ENCODE data around the gene UBAP1.
"Not testable (repeated sequence)": the region's sequence is repeated elsewhere in the genome, so short reads cannot be mapped to it uniquely, and the experiment has no call there.

UBAP1 gene

GRCh38 chr9:34224349-34224748 is 45.5 kb downstream of the UBAP1 start:
- no peak for DNase-seq (ENCODE audit: low spot score)

GRCh38 chr9:34226144-34226760 is 47.4 kb downstream of the UBAP1 start:
- DNase-seq (ENCODE audit: low spot score) = not testable (repeated sequence)

GRCh38 chr9:34227445-34227844 is 48.6 kb downstream of the UBAP1 start:
- no peak for DNase-seq (ENCODE audit: low spot score)

GRCh38 chr9:34230556-34230955 is 51.7 kb downstream of the UBAP1 start:
- no peak for DNase-seq (ENCODE audit: low spot score)

- DNase-seq (ENCODE audit: low spot score) = no peak
These were observed 53.4 kb downstream of the UBAP1 start for GRCh38 chr9:34232201-34232600.

- no peak for DNase-seq (ENCODE audit: low spot score)
These were observed 54.8 kb downstream of the UBAP1 start for GRCh38 chr9:34233672-34234071.

GRCh38 chr9:34237836-34238235 is 59.0 kb downstream of the UBAP1 start:
- DNase-seq (ENCODE audit: low spot score) = no peak

- no peak for DNase-seq (ENCODE audit: low spot score)
These were observed 61.2 kb downstream of the UBAP1 start for GRCh38 chr9:34240006-34240405.

- DNase-seq (ENCODE audit: low spot score) = no peak
These were observed 64.0 kb downstream of the UBAP1 start for GRCh38 chr9:34242830-34243229.

- not testable (repeated sequence) for DNase-seq (ENCODE audit: low spot score)
These were observed 66.4 kb downstream of the UBAP1 start for GRCh38 chr9:34245212-34245611.

- DNase-seq (ENCODE audit: low spot score) = no peak
These were observed 67.6 kb downstream of the UBAP1 start for GRCh38 chr9:34246453-34246852.

- not testable (repeated sequence) for DNase-seq (ENCODE audit: low spot score)
These were observed 68.9 kb downstream of the UBAP1 start for GRCh38 chr9:34247782-34248181.

GRCh38 chr9:34249274-34249673 is 70.4 kb downstream of the UBAP1 start:
- DNase-seq (ENCODE audit: low spot score) = no peak

- no peak for DNase-seq (ENCODE audit: low spot score)
These were observed 71.9 kb downstream of the UBAP1 start for GRCh38 chr9:34250721-34251120.

- DNase-seq (ENCODE audit: low spot score) = no peak
These were observed 73.2 kb downstream of the UBAP1 start for GRCh38 chr9:34252016-34252415.

- peak; percentile 31 for DNase-seq (ENCODE audit: low spot score)
These were observed 74.0 kb downstream of the UBAP1 start for GRCh38 chr9:34252670-34253459.

- no peak for DNase-seq (ENCODE audit: low spot score)
These were observed 74.6 kb downstream of the UBAP1 start for GRCh38 chr9:34253460-34253837.

- DNase-seq (ENCODE audit: low spot score) = peak; percentile 31
These were observed 75.5 kb downstream of the UBAP1 start for GRCh38 chr9:34254141-34254913.

- no peak for DNase-seq (ENCODE audit: low spot score)
These were observed 76.4 kb downstream of the UBAP1 start for GRCh38 chr9:34254966-34255825.

GRCh38 chr9:34256104-34256503 is 77.3 kb downstream of the UBAP1 start:
- DNase-seq (ENCODE audit: low spot score) = no peak

- DNase-seq (ENCODE audit: low spot score) = no peak
These were observed 78.2 kb downstream of the UBAP1 start for GRCh38 chr9:34256987-34257585.

GRCh38 chr9:34259315-34259714 is 80.5 kb downstream of the UBAP1 start:
- DNase-seq (ENCODE audit: low spot score) = no peak

Data from LoVo (cell line).